Measurements from ENCODE around the gene MYO1E. TPM values are rescaled to one million over a fixed set of nuclear protein-coding genes. Genes with fewer than 3 reads are reported as not detected.

MYO1E gene
- total and polyA plus RNA-seq, 8 donors, result 31.4 to 101 (median 39.9) TPM

DNA sequence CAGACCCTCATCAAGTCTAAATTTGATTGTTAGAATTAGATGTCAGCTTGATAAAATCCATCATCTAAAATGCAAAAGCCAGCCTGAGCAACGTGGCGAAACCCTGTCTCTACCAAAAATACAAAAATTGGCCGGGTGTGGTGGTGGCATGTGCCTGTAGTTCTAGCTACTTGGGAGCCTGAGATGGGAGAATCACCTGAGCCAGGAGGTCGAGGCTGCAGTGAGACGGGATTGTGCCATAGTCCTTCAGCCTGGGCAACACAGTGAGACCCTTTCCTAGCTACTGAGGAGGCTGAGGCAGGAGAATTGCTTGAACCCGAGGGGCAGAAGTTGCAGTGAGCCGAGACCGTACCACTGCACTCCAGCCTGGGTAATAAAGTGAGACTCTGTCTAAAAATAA is 69.5 kb downstream of the MYO1E start:
- no peak overlapping the region for H3K4me3 ChIP-seq
- no peaks in the 10 kb centered on the region for H3K27me3 ChIP-seq
- no peak for ATAC-seq
- peaks cover 5 to 29% of the 10 kb centered on the region in 2 donors for H3K4me1 ChIP-seq
- no peak overlapping the region for H3K27ac ChIP-seq
- no peaks in the 10 kb centered on the region for H3K9me3 ChIP-seq
- intact Hi-C loops (cut with DNase I), result no loop called here
- TF ChIP-seq, protein P1, sequence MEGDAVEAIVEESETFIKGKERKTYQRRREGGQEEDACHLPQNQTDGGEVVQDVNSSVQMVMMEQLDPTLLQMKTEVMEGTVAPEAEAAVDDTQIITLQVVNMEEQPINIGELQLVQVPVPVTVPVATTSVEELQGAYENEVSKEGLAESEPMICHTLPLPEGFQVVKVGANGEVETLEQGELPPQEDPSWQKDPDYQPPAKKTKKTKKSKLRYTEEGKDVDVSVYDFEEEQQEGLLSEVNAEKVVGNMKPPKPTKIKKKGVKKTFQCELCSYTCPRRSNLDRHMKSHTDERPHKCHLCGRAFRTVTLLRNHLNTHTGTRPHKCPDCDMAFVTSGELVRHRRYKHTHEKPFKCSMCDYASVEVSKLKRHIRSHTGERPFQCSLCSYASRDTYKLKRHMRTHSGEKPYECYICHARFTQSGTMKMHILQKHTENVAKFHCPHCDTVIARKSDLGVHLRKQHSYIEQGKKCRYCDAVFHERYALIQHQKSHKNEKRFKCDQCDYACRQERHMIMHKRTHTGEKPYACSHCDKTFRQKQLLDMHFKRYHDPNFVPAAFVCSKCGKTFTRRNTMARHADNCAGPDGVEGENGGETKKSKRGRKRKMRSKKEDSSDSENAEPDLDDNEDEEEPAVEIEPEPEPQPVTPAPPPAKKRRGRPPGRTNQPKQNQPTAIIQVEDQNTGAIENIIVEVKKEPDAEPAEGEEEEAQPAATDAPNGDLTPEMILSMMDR (IDR thresholded peaks at IDR 0.05), result no peak
- H3K36me3 ChIP-seq, result no peaks in the 10 kb centered on the region
- DNase-seq, result no peak

DNA sequence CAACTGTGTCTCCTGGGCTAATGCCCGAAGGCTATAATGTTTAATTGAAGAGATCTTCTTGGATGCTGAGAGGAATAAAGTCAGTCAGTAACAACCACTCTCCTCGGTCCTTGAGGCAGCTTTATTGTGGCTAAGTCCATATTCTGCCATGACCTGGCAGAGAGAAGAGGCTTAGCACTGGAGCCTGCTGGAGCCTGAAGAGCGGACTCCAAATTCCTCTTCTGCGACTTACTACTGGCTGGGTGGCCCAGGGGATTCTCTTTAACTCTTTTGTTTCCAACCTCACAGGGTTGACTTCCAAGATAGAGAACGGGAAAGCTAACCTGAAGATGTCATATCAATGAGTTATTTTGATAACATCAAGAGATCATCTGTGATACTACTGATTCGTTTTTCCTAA is 71.1 kb downstream of the MYO1E start:
- DNase-seq (no peak), ATAC-seq (no peak)
- TF ChIP-seq, protein P1 (IDR thresholded peaks at IDR 0.05), result no peak
- Histone ChIP-seq H3K27ac (no peak overlapping the region), H3K9me3 (no peaks in the 10 kb centered on the region), H3K36me3 (no peaks in the 10 kb centered on the region), H3K27me3 (no peaks in the 10 kb centered on the region), H3K4me1 (peaks cover 5 to 30% of the 10 kb centered on the region in 2 donors), H3K4me3 (no peak overlapping the region)
- intact Hi-C loops (cut with DNase I), result no loop called here

DNA sequence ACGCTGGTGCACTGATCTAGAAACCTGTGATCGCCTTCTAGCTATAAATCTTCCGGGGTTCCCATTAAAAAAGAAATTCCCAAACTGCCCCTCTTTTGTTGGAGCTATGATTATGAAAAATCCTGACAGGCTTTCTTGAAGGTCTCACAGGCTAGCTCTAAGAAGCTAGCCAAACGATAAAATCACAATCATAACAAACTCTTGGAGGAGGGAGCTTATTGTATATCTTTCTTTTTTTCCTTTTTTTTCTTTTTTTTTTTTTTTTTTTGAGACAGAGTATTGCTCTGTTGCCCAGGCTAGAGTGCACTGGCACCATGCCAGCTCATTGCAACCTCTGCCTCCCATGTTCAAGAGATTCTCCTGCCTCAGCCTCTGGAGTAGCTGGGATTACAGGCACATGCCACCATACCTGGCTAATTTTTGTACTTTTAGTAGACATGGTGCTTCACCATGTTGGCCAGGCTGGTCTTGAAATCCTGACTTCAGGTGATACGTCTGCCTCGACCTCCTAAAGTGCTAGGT is 72.0 kb downstream of the MYO1E start:
- no peaks in the 10 kb centered on the region for H3K36me3 ChIP-seq
- DNase-seq (peak in 1 of 4 donors; percentile 12), ATAC-seq (peak; percentile 17)
- H3K27me3 ChIP-seq, result no peaks in the 10 kb centered on the region
- peaks cover 7 to 34% of the 10 kb centered on the region in 2 donors for H3K4me1 ChIP-seq
- no peak overlapping the region for H3K4me3 ChIP-seq
- no peaks in the 10 kb centered on the region for H3K9me3 ChIP-seq
- intact Hi-C loops (cut with DNase I), result no loop called here
- TF ChIP-seq, protein P1 (IDR thresholded peaks at IDR 0.05), result no peak
- H3K27ac ChIP-seq, result peak overlapping the region; percentile 57 to 72

DNA sequence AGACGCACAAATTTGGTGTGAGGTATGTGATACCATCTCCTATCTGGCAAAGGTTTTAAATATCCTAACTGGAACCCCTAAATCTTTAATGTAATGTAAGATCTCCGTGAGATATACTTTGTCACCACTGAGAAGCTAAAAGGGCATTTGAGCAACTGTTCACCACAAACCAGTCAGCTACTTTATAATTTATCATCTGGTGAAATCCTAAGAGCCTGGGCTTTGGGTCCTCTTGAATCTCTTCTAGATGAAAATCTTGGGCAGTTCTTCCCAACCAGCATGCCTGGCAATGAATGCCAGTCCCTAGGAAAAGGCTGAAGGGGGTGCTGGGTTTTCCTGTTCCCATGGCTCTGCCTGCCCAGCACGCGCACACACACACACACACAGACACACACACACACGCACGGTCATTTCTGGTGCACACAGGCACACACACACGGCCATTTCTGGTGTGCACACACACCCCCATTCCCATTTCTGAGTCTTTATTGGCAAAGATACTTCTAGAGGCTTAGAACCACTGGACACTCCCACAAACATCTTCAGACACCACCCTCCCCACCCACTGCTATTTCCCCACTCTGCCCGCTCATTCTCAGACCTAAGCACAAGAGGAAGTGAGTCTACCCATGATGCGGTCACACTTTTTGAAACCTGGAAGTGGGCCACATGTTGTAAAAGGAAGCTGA is 72.6 kb downstream of the MYO1E start:
- H3K27me3 ChIP-seq, result no peaks in the 10 kb centered on the region
- peaks cover 13 to 39% of the 10 kb centered on the region in 2 donors for H3K4me1 ChIP-seq
- no peak overlapping the region for H3K4me3 ChIP-seq
- DNase-seq, result peak in 3 of 4 donors; percentile 60 to 88 (median 66)
- intact Hi-C loops (cut with DNase I), result no loop called here
- ATAC-seq, result peak; percentile 94
- TF ChIP-seq, protein P1 (IDR thresholded peaks at IDR 0.05), result no peak
- no peaks in the 10 kb centered on the region for H3K36me3 ChIP-seq
- H3K27ac ChIP-seq, result peak overlapping the region; percentile 57 to 72
- no peaks in the 10 kb centered on the region for H3K9me3 ChIP-seq

DNA sequence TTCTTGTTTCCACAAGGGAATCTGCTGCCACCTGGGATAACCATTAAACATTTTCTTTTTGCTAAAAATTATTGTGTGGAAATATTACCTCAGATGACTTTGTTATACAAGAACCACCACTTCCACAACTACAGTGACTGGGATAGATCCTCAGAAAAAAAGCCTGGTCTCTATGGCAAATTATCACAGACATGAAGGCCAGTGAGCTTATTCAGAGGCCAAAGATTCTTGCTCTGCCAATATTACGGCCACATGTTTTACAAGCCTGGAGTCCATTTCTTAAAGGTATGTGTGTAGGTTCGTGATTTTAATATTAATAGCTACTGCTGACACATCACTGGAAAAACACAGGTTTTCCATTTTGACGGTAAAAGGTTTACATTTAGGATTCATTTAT is 73.8 kb downstream of the MYO1E start:
- Histone ChIP-seq H3K36me3 (no peaks in the 10 kb centered on the region), H3K4me3 (no peak overlapping the region), H3K4me1 (peaks cover 15 to 40% of the 10 kb centered on the region in 2 donors), H3K27ac (no peak overlapping the region), H3K9me3 (no peaks in the 10 kb centered on the region), H3K27me3 (no peaks in the 10 kb centered on the region)
- no peak for ATAC-seq
- intact Hi-C loops (cut with DNase I), result no loop called here
- TF ChIP-seq, protein P1 (IDR thresholded peaks at IDR 0.05), result no peak
- DNase-seq, result no peak

All from left lung (tissue), 10 donors.